Calu3 (cell line): ENCODE data around the gene CFHR4. TPM values are rescaled to one million over a fixed set of nuclear protein-coding genes. Genes with fewer than 3 reads are reported as not detected.

ENCODE experiments used
- BruUV-seq: library from RNA; stranded (reverse); fragments of 400-500 nt; replicated peaks from 2 replicates; lab custom pipeline; 2021; lab: Mats Ljungman, UMichigan
- CTCF ChIA-PET: fragments of 300-600 bp; sonication (Branson Sonifier 250); formaldehyde crosslinking; loops from one replicate; lab custom pipeline; 2022; ENCODE audit warnings: antibody characterized with exemption; lab: Charles Lee
- DNase-seq: peaks from one replicate; pipeline ENCODE4 v3.0.0; 2022
- H3K27ac Mint-ChIP-seq: one replicate; pipeline ENCODE4 v1.8.0; 2022; ENCODE audit warnings: mixed read lengths; ENCODE audit not compliant: unreplicated experiment
- H3K27me3 Mint-ChIP-seq: one replicate; pipeline ENCODE4 v1.8.0; 2022; ENCODE audit warnings: mixed read lengths; ENCODE audit not compliant: unreplicated experiment
- H3K36me3 Mint-ChIP-seq: one replicate; pipeline ENCODE4 v1.8.0; 2022; ENCODE audit warnings: mild to moderate bottlenecking, moderate library complexity, mixed read lengths; ENCODE audit not compliant: insufficient read depth, unreplicated experiment
- H3K4me1 Mint-ChIP-seq: one replicate; pipeline ENCODE4 v1.8.0; 2022; ENCODE audit warnings: mild to moderate bottlenecking, low read depth, mixed read lengths; ENCODE audit not compliant: unreplicated experiment
- H3K4me3 Mint-ChIP-seq: one replicate; pipeline ENCODE4 v1.8.0; 2022; ENCODE audit warnings: mild to moderate bottlenecking, low read depth, moderate library complexity, mixed read lengths; ENCODE audit not compliant: unreplicated experiment
- H3K9me3 Mint-ChIP-seq: one replicate; pipeline ENCODE4 v1.8.0; 2022; ENCODE audit warnings: low read depth, mixed read lengths; ENCODE audit not compliant: unreplicated experiment
- intact Hi-C: fragments of 100-400 bp; cut with micrococcal nuclease; formaldehyde crosslinking; loops from one replicate; pipeline ENCODE4 v1.10.0; 2022; ENCODE audit not compliant: unreplicated experiment
- total RNA-seq: library from RNA; stranded (reverse); gene quantifications from 2 replicates; pipeline ENCODE4 v1.2.3, GENCODE V29; 2022
- TF ChIP-seq, protein P1 (sequence below): fragments of 200-600 bp; IDR thresholded peaks from one replicate; pipeline ENCODE4 v1.8.0; 2022; ENCODE audit warnings: antibody characterized with exemption; ENCODE audit not compliant: unreplicated experiment

The CFHR4 gene
- total RNA-seq, 1 experiment from 2014 or later: not detected

DNA sequence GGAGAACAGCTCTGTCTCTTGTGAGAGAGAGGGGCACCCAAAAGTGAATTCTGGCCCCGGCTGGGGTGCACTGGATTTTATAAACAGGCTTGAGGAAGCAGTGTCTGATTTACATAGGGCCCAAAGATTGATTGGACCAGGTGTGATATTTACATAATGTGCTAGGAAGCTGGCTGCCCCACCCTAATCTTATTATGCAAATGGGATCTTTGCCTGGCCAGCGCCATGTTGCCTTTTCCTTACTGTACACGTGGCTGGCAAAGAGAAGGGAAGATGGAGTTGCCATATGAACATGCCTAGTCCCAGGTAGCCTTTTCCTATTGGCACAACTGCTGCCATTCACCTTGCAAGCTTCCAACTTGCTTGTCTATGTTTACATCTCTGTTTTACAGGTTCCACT lies 29.0 kb upstream of the CFHR4 start:
- H3K9me3 Mint-ChIP-seq: peaks cover 2% of the 10 kb centered on the region
- H3K36me3 Mint-ChIP-seq: no peaks in the 10 kb centered on the region
- intact Hi-C loops: loop anchor here (5.0 kb wide), 1 partner anchor 117 kb away; no protein-coding TSS in a partner anchor
- no peaks in the 10 kb centered on the region for H3K27me3 Mint-ChIP-seq
- H3K4me3 Mint-ChIP-seq: no peak overlapping the region
- BruUV-seq: no TSS peak
- DNase-seq: no peak
- H3K4me1 Mint-ChIP-seq: peaks cover 12% of the 10 kb centered on the region
- CTCF ChIA-PET: no interaction called here
- TF ChIP-seq, protein P1, sequence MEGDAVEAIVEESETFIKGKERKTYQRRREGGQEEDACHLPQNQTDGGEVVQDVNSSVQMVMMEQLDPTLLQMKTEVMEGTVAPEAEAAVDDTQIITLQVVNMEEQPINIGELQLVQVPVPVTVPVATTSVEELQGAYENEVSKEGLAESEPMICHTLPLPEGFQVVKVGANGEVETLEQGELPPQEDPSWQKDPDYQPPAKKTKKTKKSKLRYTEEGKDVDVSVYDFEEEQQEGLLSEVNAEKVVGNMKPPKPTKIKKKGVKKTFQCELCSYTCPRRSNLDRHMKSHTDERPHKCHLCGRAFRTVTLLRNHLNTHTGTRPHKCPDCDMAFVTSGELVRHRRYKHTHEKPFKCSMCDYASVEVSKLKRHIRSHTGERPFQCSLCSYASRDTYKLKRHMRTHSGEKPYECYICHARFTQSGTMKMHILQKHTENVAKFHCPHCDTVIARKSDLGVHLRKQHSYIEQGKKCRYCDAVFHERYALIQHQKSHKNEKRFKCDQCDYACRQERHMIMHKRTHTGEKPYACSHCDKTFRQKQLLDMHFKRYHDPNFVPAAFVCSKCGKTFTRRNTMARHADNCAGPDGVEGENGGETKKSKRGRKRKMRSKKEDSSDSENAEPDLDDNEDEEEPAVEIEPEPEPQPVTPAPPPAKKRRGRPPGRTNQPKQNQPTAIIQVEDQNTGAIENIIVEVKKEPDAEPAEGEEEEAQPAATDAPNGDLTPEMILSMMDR: no peak
- H3K27ac Mint-ChIP-seq: no peak overlapping the region

DNA sequence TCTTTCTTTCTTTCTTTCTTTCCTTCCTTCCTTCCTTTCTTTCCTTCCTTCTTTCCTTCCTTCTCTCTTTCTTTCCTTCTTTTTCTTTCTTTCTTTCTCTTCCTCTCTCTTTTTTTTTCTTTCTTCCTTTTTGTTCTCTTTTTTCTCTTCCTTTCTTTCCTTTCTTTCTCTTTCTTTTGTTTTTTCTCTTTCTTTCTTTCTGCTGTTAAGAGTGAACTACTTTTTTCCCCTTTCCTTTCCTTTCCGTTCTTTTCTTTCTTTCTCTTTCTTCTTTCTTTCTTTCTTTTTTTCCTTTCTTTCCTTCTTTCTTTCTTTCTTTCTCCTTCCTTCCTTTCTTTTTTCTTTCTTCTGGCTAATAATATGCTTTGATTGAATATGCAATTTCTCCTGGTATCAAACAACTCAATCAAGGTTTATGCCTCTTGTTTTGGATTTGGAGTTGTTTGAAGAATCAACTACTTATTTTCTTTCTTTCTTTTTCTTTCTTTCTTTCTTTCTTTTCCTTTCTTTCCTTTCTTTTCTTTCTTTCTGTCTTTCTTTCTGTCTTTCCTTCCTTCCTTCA lies 27.4 kb upstream of the CFHR4 start:
- CTCF ChIA-PET: interaction anchor here (0.8 kb wide), 1 partner anchor 382 kb away, joined by 8 read pairs; no protein-coding TSS in a partner anchor

DNA sequence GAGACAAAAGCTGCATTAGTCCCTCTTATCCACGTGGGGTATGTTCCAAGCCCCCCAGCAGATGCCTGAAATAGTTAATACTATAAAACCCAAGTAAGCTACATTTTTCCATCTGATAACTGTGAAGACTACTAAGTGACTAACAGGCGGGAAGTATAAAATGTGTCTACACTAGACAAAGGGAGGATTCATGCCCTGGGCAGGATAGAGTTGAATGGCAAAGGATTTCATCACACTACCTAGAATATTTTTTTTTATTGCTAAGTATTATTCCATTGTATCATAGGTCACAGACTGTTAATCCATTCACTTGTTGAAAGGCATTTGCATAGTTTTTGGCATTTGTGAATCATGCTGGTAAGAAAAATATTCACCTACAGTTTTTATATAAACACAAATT lies 26.4 kb upstream of the CFHR4 start:
- TF ChIP-seq, protein P1: no peak
- H3K4me3 Mint-ChIP-seq: no peak overlapping the region
- H3K36me3 Mint-ChIP-seq: no peaks in the 10 kb centered on the region
- H3K27me3 Mint-ChIP-seq: no peaks in the 10 kb centered on the region
- CTCF ChIA-PET: no interaction called here
- intact Hi-C loops: no loop called here
- DNase-seq: no peak
- BruUV-seq: no TSS peak
- peak overlapping the region; percentile 65 for H3K27ac Mint-ChIP-seq
- peaks cover 2% of the 10 kb centered on the region for H3K9me3 Mint-ChIP-seq
- peaks cover 12% of the 10 kb centered on the region for H3K4me1 Mint-ChIP-seq

More for the DNA sequence above, 27.4 kb upstream of the CFHR4 start:
- H3K27ac Mint-ChIP-seq: peak overlapping the region; percentile 65
- BruUV-seq: no TSS peak
- TF ChIP-seq, protein P1: no peak
- intact Hi-C loops: no loop called here
- no peaks in the 10 kb centered on the region for H3K27me3 Mint-ChIP-seq
- no peak for DNase-seq
- H3K4me3 Mint-ChIP-seq: no peak overlapping the region
- peaks cover 12% of the 10 kb centered on the region for H3K4me1 Mint-ChIP-seq
- H3K9me3 Mint-ChIP-seq: peaks cover 2% of the 10 kb centered on the region
- H3K36me3 Mint-ChIP-seq: no peaks in the 10 kb centered on the region

DNA sequence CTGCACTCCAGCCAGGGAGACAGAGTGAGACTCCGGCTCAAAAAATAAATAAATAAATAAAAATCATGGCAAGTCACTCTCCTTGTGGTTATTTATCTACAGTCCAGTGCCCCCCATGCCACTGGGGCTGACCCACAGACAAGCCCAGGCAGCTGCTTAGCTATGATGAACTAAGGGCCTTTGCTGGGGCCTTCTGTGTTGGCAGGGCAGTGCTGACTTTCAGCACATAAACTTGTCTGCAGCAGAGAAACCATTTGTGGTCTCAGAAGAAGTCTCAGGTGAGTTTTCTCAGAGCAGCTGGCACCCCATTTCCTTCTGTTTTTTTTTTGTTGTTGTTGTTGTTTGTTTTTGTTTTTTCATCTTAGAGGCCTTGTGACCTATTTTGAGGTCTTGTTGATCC lies 20.9 kb upstream of the CFHR4 start:
- TF ChIP-seq, protein P1: no peak
- no peaks in the 10 kb centered on the region for H3K9me3 Mint-ChIP-seq
- no TSS peak for BruUV-seq
- no peak for DNase-seq
- no peaks in the 10 kb centered on the region for H3K36me3 Mint-ChIP-seq
- CTCF ChIA-PET: no interaction called here
- no peak overlapping the region for H3K27ac Mint-ChIP-seq
- no peaks in the 10 kb centered on the region for H3K27me3 Mint-ChIP-seq
- H3K4me1 Mint-ChIP-seq: no peaks in the 10 kb centered on the region
- intact Hi-C loops: no loop called here
- H3K4me3 Mint-ChIP-seq: no peak overlapping the region
